H1 (cell line): ENCODE data around the gene BHLHE23. TPM values are rescaled to one million over a fixed set of nuclear protein-coding genes. Genes with fewer than 3 reads are reported as not detected.

Experiments used
- CTCF ChIA-PET: fragments of 300-600 bp; sonication (Branson Sonifier 250); formaldehyde crosslinking; loops from one replicate; lab custom pipeline; 2021; ENCODE audit not compliant: partially characterized antibody; lab: Charles Lee
- POLR2A ChIA-PET: fragments of 300-600 bp; sonication (Branson Sonifier 250); formaldehyde crosslinking; loops from one replicate; lab custom pipeline; 2021; ENCODE audit warnings: inconsistent platforms; ENCODE audit not compliant: partially characterized antibody; lab: Charles Lee
- DNase-seq, 2 experiments: peaks; one replicate each; pipeline versions ENCODE4 v3.0.0 to v3.0.0-alpha.2; 2010 to 2022; ENCODE audit warnings: low spot score in 2 of 2, low read depth in 1 of 2, mixed read lengths in 1 of 2
- FAIRE-seq: peaks from 2 replicates; lab custom pipeline; 2011; peaks lifted over from hg19 to GRCh38; lab: Jason Lieb, UNC
- H2AFZ ChIP-seq: 2 replicates; pipeline ENCODE4 v1.8.1; 2012; ENCODE audit warnings: low read length, inconsistent platforms
- H2AK5ac ChIP-seq: 2 replicates; pipeline ENCODE4 v1.6.1; 2013; ENCODE audit warnings: low read depth, low read length
- H2BK120ac ChIP-seq: replicated peaks from 2 replicates; pipeline ENCODE3; 2013; ENCODE audit warnings: low read depth, low read length, inconsistent platforms
- H2BK12ac ChIP-seq: 2 replicates; pipeline ENCODE4 v1.6.1; 2013; ENCODE audit warnings: low read depth, low read length
- H2BK15ac ChIP-seq: 2 replicates; pipeline ENCODE4 v1.6.1; 2013; ENCODE audit warnings: low read length
- H2BK20ac ChIP-seq: 2 replicates; pipeline ENCODE4 v1.6.1; 2013; ENCODE audit warnings: low read length
- H2BK5ac ChIP-seq: 2 replicates; pipeline ENCODE4 v1.6.1; 2013; ENCODE audit warnings: low read depth, low read length
- H3K14ac ChIP-seq: 2 replicates; pipeline ENCODE4 v1.6.1; 2013; ENCODE audit warnings: inconsistent platforms; ENCODE audit not compliant: insufficient read length
- H3K18ac ChIP-seq: 2 replicates; pipeline ENCODE4 v1.6.1; 2013; ENCODE audit warnings: low read length; ENCODE audit errors: extremely low read depth
- H3K23ac ChIP-seq: 2 replicates; pipeline ENCODE4 v1.6.1; 2013; ENCODE audit warnings: inconsistent platforms; ENCODE audit not compliant: insufficient read length
- H3K23me2 ChIP-seq: 2 replicates; pipeline ENCODE4 v1.6.1; 2013; ENCODE audit warnings: low read depth, low read length
- H3K27ac ChIP-seq: 2 replicates; pipeline ENCODE4 v1.6.1; 2011; ENCODE audit warnings: low read depth, low read length, inconsistent platforms
- H3K27me3 ChIP-seq, 4 experiments: replicated peaks in 1 of 4; 1 replicate in 1 of 4; 2 replicates in 3 of 4; pipeline versions ENCODE4 v1.6.1 to v1.8.1; 2011 to 2013; ENCODE audit warnings: low read length in 3 of 4, mild to moderate bottlenecking in 3 of 4, inconsistent platforms in 2 of 4, mixed read lengths in 2 of 4, moderate library complexity in 1 of 4; ENCODE audit not compliant: control insufficient read depth in 3 of 4, insufficient read depth in 3 of 4; ENCODE audit errors: extremely low read depth in 1 of 4
- H3K36me3 ChIP-seq, 4 experiments: 2 replicates each; pipeline versions ENCODE4 v1.6.1 to v1.8.1; 2011 to 2013; ENCODE audit warnings: mild to moderate bottlenecking in 4 of 4, low read length in 3 of 4, moderate library complexity in 2 of 4, control low read depth in 1 of 4, inconsistent platforms in 1 of 4; ENCODE audit not compliant: insufficient read depth in 4 of 4, control insufficient read depth in 2 of 4
- H3K4ac ChIP-seq: replicated peaks from 2 replicates; pipeline ENCODE3; 2013; ENCODE audit warnings: low read length, low read depth, mixed read lengths, inconsistent platforms; ENCODE audit not compliant: insufficient read length
- H3K4me1 ChIP-seq, 4 experiments: replicated peaks in 1 of 4; 1 replicate in 1 of 4; 2 replicates in 3 of 4; pipeline versions ENCODE4 v1.6.1 to v1.8.1; 2011 to 2013; ENCODE audit warnings: low read length in 3 of 4, inconsistent platforms in 2 of 4, mixed read lengths in 1 of 4; ENCODE audit not compliant: insufficient read depth in 4 of 4, control insufficient read depth in 3 of 4
- H3K4me2 ChIP-seq, 2 experiments: 2 replicates each; pipeline versions ENCODE4 v1.6.1 to v1.8.1; 2011 to 2013; ENCODE audit warnings: low read depth in 2 of 2, low read length in 2 of 2, control low read depth in 1 of 2, inconsistent platforms in 1 of 2, mild to moderate bottlenecking in 1 of 2; ENCODE audit not compliant: insufficient read depth in 1 of 2
- H3K4me3 ChIP-seq, 4 experiments: fragments of 200-600, 300-600 bp in 1 of 4; sonication (generic), shearing (Covaris generic), sonication (Bioruptor Twin) in 1 of 4; 2 replicates each; pipeline versions ENCODE4 v1.5.1 to v1.8.1; 2011 to 2016; ENCODE audit warnings: low read length in 4 of 4, low read depth in 3 of 4, control low read depth in 2 of 4, inconsistent platforms in 2 of 4, mild to moderate bottlenecking in 2 of 4, mixed read lengths in 1 of 4, moderate library complexity in 1 of 4; ENCODE audit not compliant: insufficient read depth in 2 of 4; ENCODE audit errors: extremely low read depth in 1 of 4
- H3K56ac ChIP-seq: replicated peaks from 2 replicates; pipeline ENCODE3; 2013; ENCODE audit warnings: low read depth, mild to moderate bottlenecking, mixed read lengths, low read length, inconsistent platforms; ENCODE audit not compliant: insufficient read length
- H3K79me1 ChIP-seq: 2 replicates; pipeline ENCODE4 v1.6.1; 2013; ENCODE audit warnings: low read depth, low read length, control low read depth
- H3K79me2 ChIP-seq, 2 experiments: 2 replicates each; pipeline versions ENCODE4 v1.6.1 to v1.8.1; 2012 to 2013; ENCODE audit warnings: low read length in 2 of 2, mild to moderate bottlenecking in 2 of 2, inconsistent platforms in 1 of 2; ENCODE audit not compliant: insufficient read depth in 2 of 2, control insufficient read depth in 1 of 2
- H3K9ac ChIP-seq, 4 experiments: replicated peaks in 1 of 4; 1 replicate in 1 of 4; 2 replicates in 3 of 4; pipeline versions ENCODE4 v1.6.1 to v1.8.1; 2011 to 2013; ENCODE audit warnings: low read depth in 3 of 4, low read length in 3 of 4, control low read depth in 2 of 4, mild to moderate bottlenecking in 2 of 4, moderate library complexity in 2 of 4, inconsistent platforms in 1 of 4; ENCODE audit errors: extremely low read depth in 1 of 4
- H3K9me3 ChIP-seq, 2 experiments: 2 replicates each; pipeline versions ENCODE4 v1.6.1 to v1.8.1; 2012 to 2013; ENCODE audit warnings: mild to moderate bottlenecking in 2 of 2, moderate library complexity in 2 of 2, control low read depth in 1 of 2, inconsistent platforms in 1 of 2, low read depth in 1 of 2, low read length in 1 of 2, mixed read lengths in 1 of 2; ENCODE audit not compliant: insufficient read depth in 2 of 2
- H4K20me1 ChIP-seq, 2 experiments: replicated peaks in 1 of 2; 2 replicates each; pipeline versions ENCODE3 to v1.8.1; 2011 to 2013; ENCODE audit warnings: inconsistent platforms in 2 of 2, low read length in 2 of 2, mild to moderate bottlenecking in 1 of 2; ENCODE audit not compliant: insufficient read depth in 2 of 2, control insufficient read depth in 1 of 2
- H4K5ac ChIP-seq: 2 replicates; pipeline ENCODE4 v1.6.1; 2013; ENCODE audit warnings: low read length, low read depth, mixed read lengths, inconsistent platforms; ENCODE audit not compliant: insufficient read length
- H4K8ac ChIP-seq: 2 replicates; pipeline ENCODE4 v1.8.0; 2013; ENCODE audit warnings: mild to moderate bottlenecking, moderate library complexity, low read length, inconsistent platforms; ENCODE audit not compliant: insufficient read depth; ENCODE audit errors: extremely low read depth
- H4K91ac ChIP-seq: replicated peaks from 2 replicates; pipeline ENCODE3; 2013; ENCODE audit warnings: low read length, mixed read lengths, inconsistent platforms; ENCODE audit not compliant: insufficient read length
- SRF ChIP-seq: IDR thresholded peaks from 2 replicates; pipeline ENCODE4 v1.6.1; 2011; ENCODE audit warnings: mild to moderate bottlenecking, low read depth, low read length, moderate library complexity
- WGBS, 2 experiments: shearing (Covaris generic) in 1 of 2; methylation state at CpG; one replicate each; pipeline versions ENCODE4 v1.1.6 to v1.1.7; 2013 to 2015; ENCODE audit warnings: low lambda C conversion rate in 2 of 2, mixed read lengths in 2 of 2, inconsistent platforms in 1 of 2, low coverage in 1 of 2, missing lambda C conversion rate in 1 of 2; ENCODE audit not compliant: insufficient replicate concordance in 2 of 2, insufficient coverage in 1 of 2, insufficient read length in 1 of 2; ENCODE audit errors: extremely low coverage in 1 of 2, missing lambda C conversion rate in 1 of 2; 5-methylcytosine and 5-hydroxymethylcytosine counted together
- polyA plus RNA-seq, 7 experiments: library from polyadenylated mRNA; depleted of rRNA in 3 of 7; stranded (reverse) in 5 of 7; unstranded in 2 of 7; fragments of >200 nt in 5 of 7; fragments of 200-250 nt in 2 of 7; gene quantifications; 1 replicate in 5 of 7; 2 replicates in 1 of 7; 4 replicates in 1 of 7; pipeline versions ENCODE4 v1.2.1 to v1.2.3, GENCODE V29; 2011 to 2013; ENCODE audit warnings: missing spikeins in 2 of 7, mixed read lengths in 2 of 7
- total RNA-seq: library from RNA; stranded (reverse); fragmentation: NEBNext Ultra II Directional; extraction: Animal tissue kit (Norgen Biotek cat#: 25700); gene quantifications from 2 replicates; pipeline ENCODE4 v1.2.1, GENCODE V29; 2021

BHLHE23 gene
- total and polyA plus RNA-seq, 2 of the 8 experiments (the other 6 are each of a cell fraction or from before 2014, with no cell fraction given): 0.47 TPM; not detected in 1

DNA sequence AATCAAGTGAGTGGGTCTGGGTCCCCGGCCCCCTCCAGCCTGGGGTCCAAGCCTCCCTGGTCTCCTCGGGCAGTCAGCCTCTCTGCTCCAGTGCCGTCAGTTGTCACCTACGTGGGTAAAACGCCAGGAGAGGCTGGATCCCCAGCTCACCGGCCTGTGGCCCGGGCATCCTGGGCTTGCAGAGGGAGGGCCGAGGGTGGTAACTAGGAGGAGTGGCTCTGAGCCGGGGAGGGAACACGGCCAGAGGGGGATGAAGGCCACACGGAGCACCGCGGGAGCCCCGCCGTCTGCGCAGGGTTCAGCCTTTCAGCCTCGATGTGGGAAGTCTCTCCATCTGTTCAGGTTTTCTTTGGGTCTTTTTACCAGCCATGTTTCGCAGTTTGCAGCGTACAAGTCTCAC is 29.5 kb upstream of the BHLHE23 start:
- peak in 1 of 2 experiments; percentile 51 for DNase-seq
- no peaks in the 10 kb centered on the region for H3K79me2 ChIP-seq
- H4K91ac ChIP-seq: no peak overlapping the region
- peak overlapping the region; percentile 97; the same call in 1 of the 2 replicates for H2BK12ac ChIP-seq
- no peak overlapping the region for H3K4me2 ChIP-seq
- no peak overlapping the region for H3K27ac ChIP-seq
- 0 out of 2 replicates have a peak overlapping the region, but pooled peaks have one; percentile 83 for H2BK5ac ChIP-seq
- H3K79me1 ChIP-seq: no peaks in the 10 kb centered on the region
- H2BK120ac ChIP-seq: no peak overlapping the region
- no peak overlapping the region for H4K5ac ChIP-seq
- POLR2A ChIA-PET: interaction anchor here (0.8 kb wide), 1 partner anchor 10 kb away, joined by 3 read pairs; no protein-coding TSS in a partner anchor
- no peak for FAIRE-seq
- peak overlapping the region; percentile 32 for H3K18ac ChIP-seq
- no peaks in the 10 kb centered on the region; the same call in 1 of the 2 replicates for H3K23me2 ChIP-seq
- H4K8ac ChIP-seq: no peak overlapping the region
- no peak overlapping the region for H3K4ac ChIP-seq
- no peaks in the 10 kb centered on the region for H3K36me3 ChIP-seq
- H3K23ac ChIP-seq: no peak overlapping the region
- H4K20me1 ChIP-seq: no peaks in the 10 kb centered on the region
- no peak overlapping the region for H2BK15ac ChIP-seq
- CTCF ChIA-PET: interaction anchor here (0.8 to 1.7 kb wide), 4 partner anchors 20 to 255 kb away, joined by 3 to 4 read pairs (median 4); no protein-coding TSS in a partner anchor
- no peak overlapping the region for H3K14ac ChIP-seq
- peaks cover 7 to 30% (median 17%) of the 10 kb centered on the region in 4 experiments for H3K4me1 ChIP-seq
- H2AFZ ChIP-seq: no peak overlapping the region
- no peak overlapping the region for H3K9ac ChIP-seq
- 79% methylated on average over 19 of the region's 19 CpGs; no CpG with 5 or more reads in 1 of the 2 experiments for WGBS, 2 experiments
- H3K4me3 ChIP-seq: no peak overlapping the region
- H2BK20ac ChIP-seq: peak overlapping the region; percentile 80; the same call in 1 of the 2 replicates
- no peaks in the 10 kb centered on the region for H3K9me3 ChIP-seq
- H2AK5ac ChIP-seq: peak overlapping the region; percentile 82; the same call in 1 of the 2 replicates
- H3K27me3 ChIP-seq: peaks cover 0 to 13% (median 6%) of the 10 kb centered on the region in 4 experiments; a peak in 4 of 7 replicates
- no peak overlapping the region for H3K56ac ChIP-seq
- no peak for TF ChIP-seq SRF
